ENCODE results near the gene ATP1B1.

- TF ChIP-seq EZH2phosphoT487 (IDR thresholded peaks at IDR 0.05; ENCODE audit: borderline replicate concordance, low read length) (no peak), CTCF (IDR thresholded peaks at IDR 0.05; ENCODE audit: low read depth, low read length, poor library complexity, severe bottlenecking) (no peak)
Measured at GRCh38 chr1:169108223-169108622, 1.7 kb downstream of the ATP1B1 start.

Data from DOHH2 (cell line).